OCI-LY3 (cell line): ENCODE measurements around the gene SRSF7.

ENCODE experiments used
- EZH2phosphoT487 ChIP-seq: fragments of 200-600 bp; shearing (Covaris generic); IDR thresholded peaks from 2 replicates; pipeline ENCODE4 v1.6.1; 2018; ENCODE audit warnings: antibody characterized with exemption, mixed run types, low read depth
- TF ChIP-seq, protein P1 (sequence below): fragments of 200-600, 300-600 bp; sonication (generic); IDR thresholded peaks from 2 replicates; pipeline ENCODE4 v1.5.1; 2014; ENCODE audit warnings: antibody characterized with exemption, low read length, low read depth

- TF ChIP-seq EZH2phosphoT487, result no peak
- TF ChIP-seq, protein P1, sequence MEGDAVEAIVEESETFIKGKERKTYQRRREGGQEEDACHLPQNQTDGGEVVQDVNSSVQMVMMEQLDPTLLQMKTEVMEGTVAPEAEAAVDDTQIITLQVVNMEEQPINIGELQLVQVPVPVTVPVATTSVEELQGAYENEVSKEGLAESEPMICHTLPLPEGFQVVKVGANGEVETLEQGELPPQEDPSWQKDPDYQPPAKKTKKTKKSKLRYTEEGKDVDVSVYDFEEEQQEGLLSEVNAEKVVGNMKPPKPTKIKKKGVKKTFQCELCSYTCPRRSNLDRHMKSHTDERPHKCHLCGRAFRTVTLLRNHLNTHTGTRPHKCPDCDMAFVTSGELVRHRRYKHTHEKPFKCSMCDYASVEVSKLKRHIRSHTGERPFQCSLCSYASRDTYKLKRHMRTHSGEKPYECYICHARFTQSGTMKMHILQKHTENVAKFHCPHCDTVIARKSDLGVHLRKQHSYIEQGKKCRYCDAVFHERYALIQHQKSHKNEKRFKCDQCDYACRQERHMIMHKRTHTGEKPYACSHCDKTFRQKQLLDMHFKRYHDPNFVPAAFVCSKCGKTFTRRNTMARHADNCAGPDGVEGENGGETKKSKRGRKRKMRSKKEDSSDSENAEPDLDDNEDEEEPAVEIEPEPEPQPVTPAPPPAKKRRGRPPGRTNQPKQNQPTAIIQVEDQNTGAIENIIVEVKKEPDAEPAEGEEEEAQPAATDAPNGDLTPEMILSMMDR, result no peak
Measured at GRCh38 chr2:38700113-38700785, 50.9 kb downstream of the SRSF7 start.
